ENCODE results near the gene SLC10A3. TPM values are rescaled to one million over a fixed set of nuclear protein-coding genes. Genes with fewer than 3 reads are reported as not detected.

SLC10A3 gene
- polyA plus RNA-seq, 1 of the 3 experiments (the other 2 are of a cell fraction): 29.7 TPM

DNA sequence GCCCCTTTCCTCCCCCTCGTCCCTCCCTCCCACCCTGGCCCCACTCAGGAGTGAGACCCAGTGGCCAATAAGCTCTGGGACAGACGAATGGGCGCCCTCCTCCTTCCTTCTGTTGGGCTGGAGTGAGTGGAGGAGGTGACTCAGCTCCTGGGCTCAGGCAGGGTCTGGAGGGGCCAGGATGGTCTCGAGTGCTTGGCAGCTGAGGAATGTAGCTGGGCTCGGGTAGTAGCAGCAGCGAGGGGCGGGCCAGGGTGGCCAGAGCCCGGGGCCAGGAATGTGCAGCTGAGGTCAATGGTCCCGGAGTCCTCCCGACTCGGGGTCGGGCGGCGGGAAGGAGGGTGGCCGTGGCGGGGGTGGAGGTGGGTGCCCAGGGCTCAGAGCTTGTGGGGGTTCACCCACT lies 41.2 kb upstream of the SLC10A3 start:
- WGBS (ENCODE audit: low lambda C conversion rate): 22% methylated on average over 13 of the region's 16 CpGs
- H3K9me3 ChIP-seq: no peaks in the 10 kb centered on the region
- H4K20me1 ChIP-seq (ENCODE audit: insufficient read depth): no peaks in the 10 kb centered on the region
- H3K27ac ChIP-seq (ENCODE audit: low read depth in 2 of 2, low read length in 1 of 2): peak overlapping the region in 1 of 2 experiments; percentile 35; a peak in 1 of 4 replicates
- H2AFZ ChIP-seq (ENCODE audit: low read depth): no peak overlapping the region
- H3F3A ChIP-seq (replicated peaks; ENCODE audit: insufficient read depth): peaks cover 4% of the 10 kb centered on the region
- H3K27me3 ChIP-seq (ENCODE audit: insufficient read depth): no peaks in the 10 kb centered on the region; the same call in 1 of the 2 replicates
- H3K4me2 ChIP-seq: no peak overlapping the region
- H3K4me3 ChIP-seq (ENCODE audit: low read depth in 2 of 2, low read length in 1 of 2): no peak overlapping the region
- peaks cover 4 to 7% of the 10 kb centered on the region in 2 experiments; a peak in 2 of 4 replicates for H3K4me1 ChIP-seq (ENCODE audit: control insufficient read depth in 1 of 2, insufficient read depth in 2 of 2, low read depth in 1 of 2, low read length in 1 of 2)
- TF ChIP-seq TEAD4 (IDR thresholded peaks at IDR 0.05; ENCODE audit: borderline replicate concordance, insufficient read depth): no peak
- peak; percentile 52; the same call in 1 of the 2 replicates for TF ChIP-seq FOSL2 (IDR thresholded peaks at IDR 0.05; ENCODE audit: borderline replicate concordance, low read depth)
- peak; percentile 31; the same call in 1 of the 2 replicates for TF ChIP-seq TCF12 (IDR thresholded peaks at IDR 0.05)
- ChIA-PET CTCF (interaction anchor here (0.6 to 1.7 kb wide), 4 partner anchors 65 to 1590 kb away, joined by 3 to 4 read pairs (median 3); no protein-coding TSS in a partner anchor), POLR2A (interaction anchor here (0.6 to 2.2 kb wide), 2 partner anchors 133 to 1022 kb away, joined by 3 to 9 read pairs; partner anchors contain the start of gene RPL10)
- H3K79me2 ChIP-seq (ENCODE audit: insufficient read depth): no peaks in the 10 kb centered on the region
- no peak for DNase-seq
- H3K9ac ChIP-seq: no peak overlapping the region
- H3K36me3 ChIP-seq (replicated peaks in 1 of 2; ENCODE audit: control insufficient read depth in 1 of 2, insufficient read depth in 2 of 2, low read length in 1 of 2): peaks cover 0 to 20% of the 10 kb centered on the region in 2 experiments
- H3K9me2 ChIP-seq: no peaks in the 10 kb centered on the region

DNA sequence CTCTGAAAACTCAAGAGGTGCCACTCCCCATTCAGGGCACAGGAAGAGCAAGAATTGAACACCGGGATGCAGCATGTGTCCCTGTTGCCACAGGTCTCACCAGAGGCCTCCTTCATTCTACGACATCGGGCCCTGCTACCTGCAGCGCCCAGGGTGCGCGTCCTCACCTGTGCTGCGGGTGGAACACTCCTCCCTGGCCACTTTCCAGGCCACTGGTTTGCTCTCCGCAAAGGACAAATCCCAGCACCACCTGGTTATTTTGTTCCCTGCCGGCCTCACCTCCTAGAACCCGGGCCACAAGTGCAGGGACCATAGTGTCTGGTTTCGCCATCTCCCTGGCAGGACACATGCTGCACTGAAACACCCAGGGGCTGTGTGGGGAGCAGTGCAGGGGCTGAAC lies 39.9 kb upstream of the SLC10A3 start:
- peaks cover 7% of the 10 kb centered on the region; the same call in 1 of the 2 replicates for H3K27me3 ChIP-seq (ENCODE audit: insufficient read depth)
- no peaks in the 10 kb centered on the region for H3K9me2 ChIP-seq
- no peak overlapping the region for H3K4me2 ChIP-seq
- POLR2A ChIA-PET: no interaction called here
- no peaks in the 10 kb centered on the region for H4K20me1 ChIP-seq (ENCODE audit: insufficient read depth)
- H3K9ac ChIP-seq: no peak overlapping the region
- H3K9me3 ChIP-seq: no peaks in the 10 kb centered on the region
- DNase-seq: no peak
- H3F3A ChIP-seq (replicated peaks; ENCODE audit: insufficient read depth): peaks cover 4% of the 10 kb centered on the region
- no peak overlapping the region for H3K4me3 ChIP-seq (ENCODE audit: low read depth in 2 of 2, low read length in 1 of 2)
- peaks cover 0 to 20% of the 10 kb centered on the region in 2 experiments for H3K36me3 ChIP-seq (replicated peaks in 1 of 2; ENCODE audit: control insufficient read depth in 1 of 2, insufficient read depth in 2 of 2, low read length in 1 of 2)
- no peak overlapping the region for H2AFZ ChIP-seq (ENCODE audit: low read depth)
- CTCF ChIA-PET: interaction anchor here (1.3 kb wide), 1 partner anchor 131 kb away, joined by 3 read pairs; no protein-coding TSS in a partner anchor
- H3K79me2 ChIP-seq (ENCODE audit: insufficient read depth): no peaks in the 10 kb centered on the region
- WGBS (ENCODE audit: low lambda C conversion rate): 59% methylated on average over 11 of the region's 11 CpGs
- no peak overlapping the region for H3K27ac ChIP-seq (ENCODE audit: low read depth in 2 of 2, low read length in 1 of 2)
- peaks cover 4 to 7% of the 10 kb centered on the region in 2 experiments; a peak in 2 of 4 replicates for H3K4me1 ChIP-seq (ENCODE audit: control insufficient read depth in 1 of 2, insufficient read depth in 2 of 2, low read depth in 1 of 2, low read length in 1 of 2)
- no peak for TF ChIP-seq SMC3 (IDR thresholded peaks at IDR 0.05; ENCODE audit: low read depth, low read length)
- TF ChIP-seq EP300 (IDR thresholded peaks at IDR 0.05; ENCODE audit: borderline replicate concordance in 1 of 2, low read depth in 1 of 2, low read length in 1 of 2): no peak
- TF ChIP-seq TEAD4 (IDR thresholded peaks at IDR 0.05; ENCODE audit: borderline replicate concordance, insufficient read depth): no peak
- no peak for TF ChIP-seq RFX5 (IDR thresholded peaks at IDR 0.05; ENCODE audit: low read length)
- TF ChIP-seq SIN3A (IDR thresholded peaks at IDR 0.05; ENCODE audit: borderline replicate concordance, low read depth, low read length): no peak
- TF ChIP-seq, protein P1, sequence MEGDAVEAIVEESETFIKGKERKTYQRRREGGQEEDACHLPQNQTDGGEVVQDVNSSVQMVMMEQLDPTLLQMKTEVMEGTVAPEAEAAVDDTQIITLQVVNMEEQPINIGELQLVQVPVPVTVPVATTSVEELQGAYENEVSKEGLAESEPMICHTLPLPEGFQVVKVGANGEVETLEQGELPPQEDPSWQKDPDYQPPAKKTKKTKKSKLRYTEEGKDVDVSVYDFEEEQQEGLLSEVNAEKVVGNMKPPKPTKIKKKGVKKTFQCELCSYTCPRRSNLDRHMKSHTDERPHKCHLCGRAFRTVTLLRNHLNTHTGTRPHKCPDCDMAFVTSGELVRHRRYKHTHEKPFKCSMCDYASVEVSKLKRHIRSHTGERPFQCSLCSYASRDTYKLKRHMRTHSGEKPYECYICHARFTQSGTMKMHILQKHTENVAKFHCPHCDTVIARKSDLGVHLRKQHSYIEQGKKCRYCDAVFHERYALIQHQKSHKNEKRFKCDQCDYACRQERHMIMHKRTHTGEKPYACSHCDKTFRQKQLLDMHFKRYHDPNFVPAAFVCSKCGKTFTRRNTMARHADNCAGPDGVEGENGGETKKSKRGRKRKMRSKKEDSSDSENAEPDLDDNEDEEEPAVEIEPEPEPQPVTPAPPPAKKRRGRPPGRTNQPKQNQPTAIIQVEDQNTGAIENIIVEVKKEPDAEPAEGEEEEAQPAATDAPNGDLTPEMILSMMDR (IDR thresholded peaks at IDR 0.05): no peak
- TF ChIP-seq USF1 (IDR thresholded peaks at IDR 0.05; ENCODE audit: borderline replicate concordance, low read depth): no peak
- TF ChIP-seq CHD2 (IDR thresholded peaks at IDR 0.05; ENCODE audit: low read length, partially characterized antibody): no peak
